ENCODE results near the gene ZNF23. TPM values are rescaled to one million over a fixed set of nuclear protein-coding genes. Genes with fewer than 3 reads are reported as not detected.
A peak's percentile ranks its signal among the peaks of the same experiment; 100 is the strongest.

The ZNF23 gene
- total and polyA plus RNA-seq, 8 donors = 1.2 to 52.6 (median 5.5) TPM

GRCh38 chr16:71484006-71484893 is 22.2 kb upstream of the ZNF23 start:
- peak in 1 of 7 experiments; percentile 6 for TF ChIP-seq CTCF (IDR thresholded peaks at IDR 0.05)
- TF ChIP-seq POLR2AphosphoS5 (IDR thresholded peaks at IDR 0.05) = peak; percentile 74 to 91 (median 88)
- no peak for TF ChIP-seq EP300 (IDR thresholded peaks at IDR 0.05)
- TF ChIP-seq POLR2A (IDR thresholded peaks at IDR 0.05) = no peak
- intact Hi-C loops (cut with DNase I; ENCODE audit: low total_unique reads) = no loop called here
- WGBS, 5 donors = 0 to 1% (median 0%) methylated on average over 43 to 44 of the region's 44 CpGs
- H3K4me1 ChIP-seq = peaks cover 5 to 15% (median 13%) of the 10 kb centered on the region in 4 donors
- no peaks in the 10 kb centered on the region for H3K36me3 ChIP-seq
- H3K9me3 ChIP-seq = no peaks in the 10 kb centered on the region
- H3K27me3 ChIP-seq = no peaks in the 10 kb centered on the region
- DNase-seq = peak; percentile 89 to 97
- H3K27ac ChIP-seq = peak overlapping the region; percentile 94 to 98 (median 97)
- peak overlapping the region; percentile 72 to 80 (median 78) for H3K4me3 ChIP-seq

GRCh38 chr16:71482569-71482968 is 20.5 kb upstream of the ZNF23 start:
- H3K36me3 ChIP-seq = peaks cover under 1 to 14% (median 13%) of the 10 kb centered on the region in 4 donors
- 90 to 93% (median 91%) methylated on average over 5 of the region's 5 CpGs for WGBS, 5 donors
- intact Hi-C loops (cut with DNase I; ENCODE audit: low total_unique reads) = no loop called here
- H3K9me3 ChIP-seq = no peaks in the 10 kb centered on the region
- no peaks in the 10 kb centered on the region for H3K27me3 ChIP-seq
- DNase-seq = no peak
- no peak overlapping the region for H3K27ac ChIP-seq
- no peak for TF ChIP-seq CTCF (IDR thresholded peaks at IDR 0.05)
- TF ChIP-seq POLR2AphosphoS5 (IDR thresholded peaks at IDR 0.05) = no peak
- no peak for TF ChIP-seq POLR2A (IDR thresholded peaks at IDR 0.05)
- TF ChIP-seq EP300 (IDR thresholded peaks at IDR 0.05) = no peak
- peaks cover 5 to 15% (median 13%) of the 10 kb centered on the region in 4 donors for H3K4me1 ChIP-seq
- no peak overlapping the region for H3K4me3 ChIP-seq

- no peaks in the 10 kb centered on the region for H3K9me3 ChIP-seq
- no peaks in the 10 kb centered on the region for H3K27me3 ChIP-seq
- WGBS, 5 donors = 95 to 100% (median 99%) methylated on average over 2 of the region's 2 CpGs
- no peak overlapping the region for H3K27ac ChIP-seq
- H3K4me1 ChIP-seq = peaks cover 5 to 15% (median 13%) of the 10 kb centered on the region in 4 donors
- H3K36me3 ChIP-seq = peaks cover 8 to 30% (median 29%) of the 10 kb centered on the region in 4 donors
- H3K4me3 ChIP-seq = no peak overlapping the region
- TF ChIP-seq POLR2AphosphoS5 (IDR thresholded peaks at IDR 0.05) (no peak), EP300 (IDR thresholded peaks at IDR 0.05) (no peak), POLR2A (IDR thresholded peaks at IDR 0.05) (no peak), CTCF (IDR thresholded peaks at IDR 0.05) (no peak)
- intact Hi-C loops (cut with DNase I; ENCODE audit: low total_unique reads) = no loop called here
- no peak for DNase-seq
Observed at GRCh38 chr16:71480956-71481355, 18.9 kb upstream of the ZNF23 start.

- no peak for TF ChIP-seq POLR2AphosphoS5 (IDR thresholded peaks at IDR 0.05)
- 50 to 69% (median 52%) methylated on average over 3 of the region's 3 CpGs for WGBS, 5 donors
- no peak overlapping the region for H3K27ac ChIP-seq
- H3K36me3 ChIP-seq = peaks cover 15 to 45% (median 45%) of the 10 kb centered on the region in 4 donors
- intact Hi-C loops (cut with DNase I; ENCODE audit: low total_unique reads) = no loop called here
- H3K4me1 ChIP-seq = peaks cover 5 to 9% (median 8%) of the 10 kb centered on the region in 4 donors
- no peak overlapping the region for H3K4me3 ChIP-seq
- H3K27me3 ChIP-seq = no peaks in the 10 kb centered on the region
- DNase-seq = peak in 1 of 2 donors; percentile 40
- no peaks in the 10 kb centered on the region for H3K9me3 ChIP-seq
Observed at GRCh38 chr16:71479420-71479819, 17.4 kb upstream of the ZNF23 start.

Measured in stomach (tissue), 9 donors.